ENCODE data around the gene CCDC7. TPM values are rescaled to one million over a fixed set of nuclear protein-coding genes. Genes with fewer than 3 reads are reported as not detected.

CCDC7 gene
- total and polyA plus RNA-seq, 10 of the 15 experiments (the other 5 are each of a cell fraction or from before 2014, with no cell fraction given) = 1.8 to 5.6 (median 3.4) TPM

GRCh38 chr10:32901815-32902214, 455.9 kb downstream of the CCDC7 start:
- Histone ChIP-seq H2AFZ (ENCODE audit: control insufficient read depth, low read depth, low read length) (no peak overlapping the region), H3K4me2 (ENCODE audit: control insufficient read depth, insufficient read depth) (no peak overlapping the region), H3K4me1 (ENCODE audit: control insufficient read depth, insufficient read depth, low read length) (no peaks in the 10 kb centered on the region), H4K20me1 (ENCODE audit: control insufficient read depth, insufficient read depth) (no peaks in the 10 kb centered on the region), H3K9me3 (replicated peaks; ENCODE audit: control insufficient read depth, insufficient read depth, low read length) (no peaks in the 10 kb centered on the region), H3K36me3 (ENCODE audit: control insufficient read depth in 2 of 2, insufficient read depth in 2 of 2, low read length in 1 of 2) (peaks cover 0 to 2% of the 10 kb centered on the region in 2 experiments; a peak in 1 of 4 replicates), H3K27ac (ENCODE audit: control insufficient read depth, insufficient read depth) (no peak overlapping the region), H3K27me3 (replicated peaks in 1 of 2; ENCODE audit: control insufficient read depth in 2 of 2, insufficient read depth in 2 of 2, low read length in 1 of 2) (no peaks in the 10 kb centered on the region), H3K4me3 (no peak overlapping the region), H3K9ac (ENCODE audit: control insufficient read depth, insufficient read depth, low read length) (no peak overlapping the region), H3K79me2 (ENCODE audit: control insufficient read depth, insufficient read depth, low read length) (no peaks in the 10 kb centered on the region)
- in situ Hi-C loops (cut with MboI) = no loop called here
- FAIRE-seq (no peak), ATAC-seq (no peak), DNase-seq (ENCODE audit: low read depth, low spot score) (no peak)
- RAD21 ChIA-PET (ENCODE audit: unreplicated experiment) = no interaction called here
- intact Hi-C loops (cut with micrococcal nuclease; ENCODE audit: unreplicated experiment) = no loop called here
- no TSS peak for BruUV-seq (replicated peaks)
- POLR2A ChIA-PET = no interaction called here
- SMC1A ChIA-PET (ENCODE audit: uncharacterized antibody, unreplicated experiment) = no interaction called here
- over 99% methylated on average over 9 of the region's 9 CpGs for WGBS (ENCODE audit: insufficient coverage, insufficient replicate concordance, low lambda C conversion rate, missing lambda C conversion rate)
- CTCF ChIA-PET = no interaction called here
- no peak for TF ChIP-seq ZNF207 (IDR thresholded peaks at IDR 0.05; ENCODE audit: borderline replicate concordance)
- TF ChIP-seq ZNF384 (IDR thresholded peaks at IDR 0.05; ENCODE audit: borderline replicate concordance, low read depth, low read length) = no peak
- no peak for TF ChIP-seq POLR2A (IDR thresholded peaks at IDR 0.05; ENCODE audit: low read depth, low read length)
- TF ChIP-seq BRCA1 (IDR thresholded peaks at IDR 0.05; ENCODE audit: low read depth, low read length) = no peak
- no peak for TF ChIP-seq RUNX3 (IDR thresholded peaks at IDR 0.05; ENCODE audit: low read length)
- TF ChIP-seq TCF3 (IDR thresholded peaks at IDR 0.05; ENCODE audit: borderline replicate concordance, insufficient read depth, low read depth, low read length) = no peak
- TF ChIP-seq IRF5 (IDR thresholded peaks at IDR 0.05; ENCODE audit: borderline replicate concordance) = no peak
- TF ChIP-seq FOXM1 (IDR thresholded peaks at IDR 0.05; ENCODE audit: low read depth, low read length) = no peak
- TF ChIP-seq POU2F2 (IDR thresholded peaks at IDR 0.05; ENCODE audit: borderline replicate concordance, low read depth, low read length) = no peak
- no peak for TF ChIP-seq REST (IDR thresholded peaks at IDR 0.05; ENCODE audit: low read depth, low read length)
- no peak for TF ChIP-seq CHD4 (IDR thresholded peaks at IDR 0.05)
- TF ChIP-seq TBL1XR1 (IDR thresholded peaks at IDR 0.05; ENCODE audit: low read depth, low read length) = no peak
- no peak for TF ChIP-seq RAD21 (IDR thresholded peaks at IDR 0.05; ENCODE audit: insufficient read depth, low read depth, low read length)
- TF ChIP-seq PML (IDR thresholded peaks at IDR 0.05; ENCODE audit: low read length) = no peak
